ENCODE data around the gene SASS6. TPM values are rescaled to one million over a fixed set of nuclear protein-coding genes. Genes with fewer than 3 reads are reported as not detected.

SASS6 gene
- total and polyA plus RNA-seq, 4 donors: 0.55 to 5.9 (median 1.3) TPM

DNA sequence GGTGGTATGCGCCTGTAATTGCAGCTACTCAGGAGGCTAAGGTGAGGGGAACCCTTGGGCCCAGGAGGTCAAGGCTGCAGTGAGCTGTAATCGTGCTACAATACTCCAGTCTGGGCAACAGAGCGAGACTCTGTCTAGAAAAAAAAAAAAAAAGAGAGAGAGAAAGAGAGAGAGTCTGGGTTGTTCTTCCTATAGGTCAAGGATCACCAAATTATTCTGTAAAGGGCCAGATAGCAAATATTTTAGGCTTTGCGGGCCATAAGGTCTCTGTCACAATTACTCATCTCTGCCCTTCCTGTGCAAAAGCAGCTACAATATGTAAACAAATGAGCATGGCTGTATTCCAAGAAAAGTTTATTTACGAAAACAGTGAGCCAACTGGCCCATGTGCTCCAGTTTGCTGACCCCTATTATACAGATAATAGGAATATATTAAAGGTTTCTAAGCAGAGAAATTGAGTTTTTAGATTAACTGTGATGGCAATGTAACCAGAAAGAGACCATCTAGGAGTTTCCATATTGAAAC is 2.1 kb downstream of the SASS6 start (continued):
- TF ChIP-seq, protein P1, sequence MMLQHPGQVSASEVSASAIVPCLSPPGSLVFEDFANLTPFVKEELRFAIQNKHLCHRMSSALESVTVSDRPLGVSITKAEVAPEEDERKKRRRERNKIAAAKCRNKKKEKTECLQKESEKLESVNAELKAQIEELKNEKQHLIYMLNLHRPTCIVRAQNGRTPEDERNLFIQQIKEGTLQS (IDR thresholded peaks at IDR 0.05): no peak

DNA sequence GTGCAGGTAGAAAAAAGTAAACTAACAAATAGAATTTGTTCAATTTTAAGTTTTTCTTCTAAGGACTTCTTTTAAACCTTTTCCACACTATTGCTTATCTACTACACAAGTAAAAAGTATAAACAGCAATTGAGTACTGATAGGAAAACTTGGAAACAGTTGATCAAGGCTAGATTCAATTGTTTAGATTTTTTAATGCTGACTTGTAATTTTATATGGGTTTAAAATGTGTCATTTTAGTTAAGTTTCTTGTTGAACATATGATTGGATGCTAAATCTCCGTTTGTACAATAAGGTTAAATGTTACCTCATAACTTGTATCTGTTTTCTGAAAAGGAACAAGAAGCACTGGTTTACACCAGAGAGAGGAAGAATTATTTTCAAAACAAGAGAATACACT is 5.5 kb downstream of the SASS6 start:
- H3K9me3 ChIP-seq (ENCODE audit: control insufficient read depth in 4 of 4, low read length in 3 of 4): no peaks in the 10 kb centered on the region
- H3K27me3 ChIP-seq (ENCODE audit: control insufficient read depth in 4 of 4, insufficient read depth in 4 of 4, low read length in 3 of 4): no peaks in the 10 kb centered on the region
- TF ChIP-seq JUND (IDR thresholded peaks at IDR 0.05) (no peak), RAD21 (IDR thresholded peaks at IDR 0.05) (no peak), TAF1 (conservative IDR thresholded peaks at IDR 0.05) (no peak), FOXA2 (IDR thresholded peaks at IDR 0.05) (no peak), SP1 (IDR thresholded peaks at IDR 0.05) (no peak), EGR1 (IDR thresholded peaks at IDR 0.05; ENCODE audit: low read depth in 2 of 2) (no peak), HNF4G (IDR thresholded peaks at IDR 0.05) (no peak)
- TF ChIP-seq, protein P1 (IDR thresholded peaks at IDR 0.05): no peak
- TF ChIP-seq, protein P2, sequence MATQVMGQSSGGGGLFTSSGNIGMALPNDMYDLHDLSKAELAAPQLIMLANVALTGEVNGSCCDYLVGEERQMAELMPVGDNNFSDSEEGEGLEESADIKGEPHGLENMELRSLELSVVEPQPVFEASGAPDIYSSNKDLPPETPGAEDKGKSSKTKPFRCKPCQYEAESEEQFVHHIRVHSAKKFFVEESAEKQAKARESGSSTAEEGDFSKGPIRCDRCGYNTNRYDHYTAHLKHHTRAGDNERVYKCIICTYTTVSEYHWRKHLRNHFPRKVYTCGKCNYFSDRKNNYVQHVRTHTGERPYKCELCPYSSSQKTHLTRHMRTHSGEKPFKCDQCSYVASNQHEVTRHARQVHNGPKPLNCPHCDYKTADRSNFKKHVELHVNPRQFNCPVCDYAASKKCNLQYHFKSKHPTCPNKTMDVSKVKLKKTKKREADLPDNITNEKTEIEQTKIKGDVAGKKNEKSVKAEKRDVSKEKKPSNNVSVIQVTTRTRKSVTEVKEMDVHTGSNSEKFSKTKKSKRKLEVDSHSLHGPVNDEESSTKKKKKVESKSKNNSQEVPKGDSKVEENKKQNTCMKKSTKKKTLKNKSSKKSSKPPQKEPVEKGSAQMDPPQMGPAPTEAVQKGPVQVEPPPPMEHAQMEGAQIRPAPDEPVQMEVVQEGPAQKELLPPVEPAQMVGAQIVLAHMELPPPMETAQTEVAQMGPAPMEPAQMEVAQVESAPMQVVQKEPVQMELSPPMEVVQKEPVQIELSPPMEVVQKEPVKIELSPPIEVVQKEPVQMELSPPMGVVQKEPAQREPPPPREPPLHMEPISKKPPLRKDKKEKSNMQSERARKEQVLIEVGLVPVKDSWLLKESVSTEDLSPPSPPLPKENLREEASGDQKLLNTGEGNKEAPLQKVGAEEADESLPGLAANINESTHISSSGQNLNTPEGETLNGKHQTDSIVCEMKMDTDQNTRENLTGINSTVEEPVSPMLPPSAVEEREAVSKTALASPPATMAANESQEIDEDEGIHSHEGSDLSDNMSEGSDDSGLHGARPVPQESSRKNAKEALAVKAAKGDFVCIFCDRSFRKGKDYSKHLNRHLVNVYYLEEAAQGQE (IDR thresholded peaks at IDR 0.05): no peak
- no peak overlapping the region for H3K4me3 ChIP-seq (ENCODE audit: low read depth in 1 of 3, low read length in 3 of 3)
- H3K9ac ChIP-seq (ENCODE audit: low read depth in 1 of 2, low read length in 2 of 2): no peak overlapping the region
- H3K4me1 ChIP-seq (ENCODE audit: control insufficient read depth in 4 of 4, insufficient read depth in 4 of 4, low read length in 3 of 4): peaks cover 4 to 16% (median 6%) of the 10 kb centered on the region in 4 donors
- no peak overlapping the region for H3K27ac ChIP-seq (ENCODE audit: low read depth in 1 of 2, low read length in 2 of 2)
- 82% methylated on average over 1 of the region's 1 CpG for WGBS
- no peak for DNase-seq (ENCODE audit: low spot score)
- no peaks in the 10 kb centered on the region for H3K36me3 ChIP-seq (ENCODE audit: control insufficient read depth in 4 of 4, insufficient read depth in 3 of 4, low read depth in 1 of 4, low read length in 3 of 4)

DNA sequence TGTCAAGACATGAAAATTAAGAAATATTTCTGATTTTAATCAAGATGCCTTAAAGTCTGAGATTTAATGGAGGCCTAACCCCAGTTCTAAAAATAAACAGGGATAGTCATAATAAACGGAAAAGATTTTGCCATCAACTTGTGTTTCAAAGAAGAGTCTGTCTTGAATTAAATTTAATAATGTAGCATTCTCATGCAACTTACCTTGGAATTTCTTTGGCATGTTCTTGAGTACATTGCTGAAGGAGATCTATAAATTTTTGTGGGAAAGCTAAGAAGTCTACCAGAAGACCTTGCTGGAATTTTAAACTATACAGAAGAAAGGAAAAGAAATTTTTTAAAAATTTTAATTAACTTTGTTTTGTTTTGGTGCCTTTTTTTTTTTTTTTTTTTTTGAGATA is 10.6 kb downstream of the SASS6 start:
- no peak for TF ChIP-seq YY1 (IDR thresholded peaks at IDR 0.05)
- no peak for TF ChIP-seq TAF1 (conservative IDR thresholded peaks at IDR 0.05)
- TF ChIP-seq FOXA1 (IDR thresholded peaks at IDR 0.05): no peak
- no peak for TF ChIP-seq GABPA (IDR thresholded peaks at IDR 0.05 in 1 of 2, conservative IDR thresholded peaks at IDR 0.05 in 1 of 2)
- no peaks in the 10 kb centered on the region for H3K4me1 ChIP-seq (ENCODE audit: control insufficient read depth in 4 of 4, insufficient read depth in 4 of 4, low read length in 3 of 4)
- 94% methylated on average over 1 of the region's 1 CpG for WGBS
- no peaks in the 10 kb centered on the region for H3K9me3 ChIP-seq (ENCODE audit: control insufficient read depth in 4 of 4, low read length in 3 of 4)
- no peak overlapping the region for H3K27ac ChIP-seq (ENCODE audit: low read depth in 1 of 2, low read length in 2 of 2)
- H3K36me3 ChIP-seq (ENCODE audit: control insufficient read depth in 4 of 4, insufficient read depth in 3 of 4, low read depth in 1 of 4, low read length in 3 of 4): peaks cover 0 to 9% (median 2%) of the 10 kb centered on the region in 4 donors
- no peak overlapping the region for H3K9ac ChIP-seq (ENCODE audit: low read depth in 1 of 2, low read length in 2 of 2)
- no peak for DNase-seq (ENCODE audit: low spot score)
- no peaks in the 10 kb centered on the region for H3K27me3 ChIP-seq (ENCODE audit: control insufficient read depth in 4 of 4, insufficient read depth in 4 of 4, low read length in 3 of 4)
- H3K4me3 ChIP-seq (ENCODE audit: low read depth in 1 of 3, low read length in 3 of 3): no peak overlapping the region

DNA sequence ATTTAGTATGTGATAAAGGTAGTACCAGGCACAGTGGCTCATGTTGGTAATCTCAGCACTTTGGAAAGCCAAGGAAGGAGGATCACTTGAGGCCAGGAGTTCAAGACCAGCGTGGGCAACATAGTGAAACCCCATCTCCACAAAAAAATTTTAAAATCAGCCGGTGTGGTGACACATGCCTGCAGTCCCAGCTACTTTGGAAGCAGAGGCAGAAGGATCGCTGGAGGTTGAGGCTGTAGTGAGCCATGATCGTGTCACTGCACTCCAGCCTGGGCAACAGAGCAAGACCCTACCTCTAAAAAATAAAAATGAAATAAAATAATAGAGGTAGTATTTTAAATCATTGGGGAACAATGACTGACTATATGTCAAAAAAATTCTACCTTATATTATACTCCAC is 17.2 kb downstream of the SASS6 start:
- H3K36me3 ChIP-seq (ENCODE audit: control insufficient read depth in 4 of 4, insufficient read depth in 3 of 4, low read depth in 1 of 4, low read length in 3 of 4): peaks cover 0 to 9% (median 2%) of the 10 kb centered on the region in 4 donors
- no peak overlapping the region for H3K27ac ChIP-seq (ENCODE audit: low read depth in 1 of 2, low read length in 2 of 2)
- 97% methylated on average over 4 of the region's 4 CpGs for WGBS
- no peak overlapping the region for H3K9ac ChIP-seq (ENCODE audit: low read depth in 1 of 2, low read length in 2 of 2)
- no peaks in the 10 kb centered on the region for H3K27me3 ChIP-seq (ENCODE audit: control insufficient read depth in 4 of 4, insufficient read depth in 4 of 4, low read length in 3 of 4)
- TF ChIP-seq, protein P3, sequence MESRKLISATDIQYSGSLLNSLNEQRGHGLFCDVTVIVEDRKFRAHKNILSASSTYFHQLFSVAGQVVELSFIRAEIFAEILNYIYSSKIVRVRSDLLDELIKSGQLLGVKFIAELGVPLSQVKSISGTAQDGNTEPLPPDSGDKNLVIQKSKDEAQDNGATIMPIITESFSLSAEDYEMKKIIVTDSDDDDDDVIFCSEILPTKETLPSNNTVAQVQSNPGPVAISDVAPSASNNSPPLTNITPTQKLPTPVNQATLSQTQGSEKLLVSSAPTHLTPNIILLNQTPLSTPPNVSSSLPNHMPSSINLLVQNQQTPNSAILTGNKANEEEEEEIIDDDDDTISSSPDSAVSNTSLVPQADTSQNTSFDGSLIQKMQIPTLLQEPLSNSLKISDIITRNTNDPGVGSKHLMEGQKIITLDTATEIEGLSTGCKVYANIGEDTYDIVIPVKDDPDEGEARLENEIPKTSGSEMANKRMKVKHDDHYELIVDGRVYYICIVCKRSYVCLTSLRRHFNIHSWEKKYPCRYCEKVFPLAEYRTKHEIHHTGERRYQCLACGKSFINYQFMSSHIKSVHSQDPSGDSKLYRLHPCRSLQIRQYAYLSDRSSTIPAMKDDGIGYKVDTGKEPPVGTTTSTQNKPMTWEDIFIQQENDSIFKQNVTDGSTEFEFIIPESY (IDR thresholded peaks at IDR 0.05): no peak
- TF ChIP-seq, protein P1 (IDR thresholded peaks at IDR 0.05): no peak
- TF ChIP-seq RXRA (IDR thresholded peaks at IDR 0.05) (no peak), RAD21 (IDR thresholded peaks at IDR 0.05) (no peak), FOXA1 (IDR thresholded peaks at IDR 0.05) (no peak)
- TF ChIP-seq, protein P4, sequence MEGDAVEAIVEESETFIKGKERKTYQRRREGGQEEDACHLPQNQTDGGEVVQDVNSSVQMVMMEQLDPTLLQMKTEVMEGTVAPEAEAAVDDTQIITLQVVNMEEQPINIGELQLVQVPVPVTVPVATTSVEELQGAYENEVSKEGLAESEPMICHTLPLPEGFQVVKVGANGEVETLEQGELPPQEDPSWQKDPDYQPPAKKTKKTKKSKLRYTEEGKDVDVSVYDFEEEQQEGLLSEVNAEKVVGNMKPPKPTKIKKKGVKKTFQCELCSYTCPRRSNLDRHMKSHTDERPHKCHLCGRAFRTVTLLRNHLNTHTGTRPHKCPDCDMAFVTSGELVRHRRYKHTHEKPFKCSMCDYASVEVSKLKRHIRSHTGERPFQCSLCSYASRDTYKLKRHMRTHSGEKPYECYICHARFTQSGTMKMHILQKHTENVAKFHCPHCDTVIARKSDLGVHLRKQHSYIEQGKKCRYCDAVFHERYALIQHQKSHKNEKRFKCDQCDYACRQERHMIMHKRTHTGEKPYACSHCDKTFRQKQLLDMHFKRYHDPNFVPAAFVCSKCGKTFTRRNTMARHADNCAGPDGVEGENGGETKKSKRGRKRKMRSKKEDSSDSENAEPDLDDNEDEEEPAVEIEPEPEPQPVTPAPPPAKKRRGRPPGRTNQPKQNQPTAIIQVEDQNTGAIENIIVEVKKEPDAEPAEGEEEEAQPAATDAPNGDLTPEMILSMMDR (IDR thresholded peaks at IDR 0.05; ENCODE audit: low read depth, low read length, missing input control): no peak
- DNase-seq (ENCODE audit: low spot score): no peak
- H3K9me3 ChIP-seq (ENCODE audit: control insufficient read depth in 4 of 4, low read length in 3 of 4): no peaks in the 10 kb centered on the region
- H3K4me1 ChIP-seq (ENCODE audit: control insufficient read depth in 4 of 4, insufficient read depth in 4 of 4, low read length in 3 of 4): no peaks in the 10 kb centered on the region
- no peak overlapping the region for H3K4me3 ChIP-seq (ENCODE audit: low read depth in 1 of 3, low read length in 3 of 3)
